ENCODE results near the gene TCERG1L. TPM values are rescaled to one million over a fixed set of nuclear protein-coding genes. Genes with fewer than 3 reads are reported as not detected.

Gene TCERG1L
- polyA plus RNA-seq, 3 donors: not detected

DNA sequence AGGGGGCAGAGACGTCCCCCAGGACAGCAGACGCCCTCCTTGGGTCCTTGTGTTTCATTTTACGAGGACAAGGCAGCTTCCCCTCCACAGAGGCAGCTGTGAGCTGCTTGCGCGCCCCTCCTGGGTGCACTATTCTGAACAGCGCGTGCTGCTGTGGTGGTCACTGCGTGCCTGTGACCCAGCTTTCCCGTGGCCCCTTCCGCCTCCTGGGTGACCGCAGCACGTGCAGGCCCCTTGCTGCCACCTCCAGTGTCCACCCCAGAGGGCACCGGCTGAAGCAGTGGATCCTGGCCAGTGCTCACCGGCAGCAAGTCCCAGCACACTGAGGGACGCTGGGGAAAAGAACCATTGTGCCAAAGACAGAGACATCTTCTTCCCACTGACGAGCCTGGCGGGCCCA is 81.4 kb downstream of the TCERG1L start:
- Mint-ChIP-seq H3K4me1 (no peaks in the 10 kb centered on the region), H3K9me3 (peaks cover 6 to 29% (median 13%) of the 10 kb centered on the region in 7 donors), H3K4me3 (no peak overlapping the region), H3K27me3 (ENCODE audit: low read depth in 3 of 3) (peaks cover 0 to 9% (median 2%) of the 10 kb centered on the region in 3 donors), H3K27ac (no peak overlapping the region), H3K36me3 (no peaks in the 10 kb centered on the region)
- H3K4me2 ChIP-seq (replicated peaks; ENCODE audit: extremely low read depth, low read length, poor library complexity, severe bottlenecking): no peak overlapping the region
- H3K4me1 ChIP-seq (ENCODE audit: control insufficient read depth in 1 of 2, insufficient read depth in 2 of 2, low read length in 2 of 2): no peaks in the 10 kb centered on the region
- 85% methylated on average over 17 of the region's 17 CpGs for WGBS (ENCODE audit: insufficient coverage)
- no peak overlapping the region for H3K9ac ChIP-seq (ENCODE audit: insufficient read depth, low read length, poor library complexity, severe bottlenecking)
- H3K27ac ChIP-seq (ENCODE audit: low read depth in 1 of 2, low read length in 2 of 2): no peak overlapping the region
- TF ChIP-seq, protein P1, sequence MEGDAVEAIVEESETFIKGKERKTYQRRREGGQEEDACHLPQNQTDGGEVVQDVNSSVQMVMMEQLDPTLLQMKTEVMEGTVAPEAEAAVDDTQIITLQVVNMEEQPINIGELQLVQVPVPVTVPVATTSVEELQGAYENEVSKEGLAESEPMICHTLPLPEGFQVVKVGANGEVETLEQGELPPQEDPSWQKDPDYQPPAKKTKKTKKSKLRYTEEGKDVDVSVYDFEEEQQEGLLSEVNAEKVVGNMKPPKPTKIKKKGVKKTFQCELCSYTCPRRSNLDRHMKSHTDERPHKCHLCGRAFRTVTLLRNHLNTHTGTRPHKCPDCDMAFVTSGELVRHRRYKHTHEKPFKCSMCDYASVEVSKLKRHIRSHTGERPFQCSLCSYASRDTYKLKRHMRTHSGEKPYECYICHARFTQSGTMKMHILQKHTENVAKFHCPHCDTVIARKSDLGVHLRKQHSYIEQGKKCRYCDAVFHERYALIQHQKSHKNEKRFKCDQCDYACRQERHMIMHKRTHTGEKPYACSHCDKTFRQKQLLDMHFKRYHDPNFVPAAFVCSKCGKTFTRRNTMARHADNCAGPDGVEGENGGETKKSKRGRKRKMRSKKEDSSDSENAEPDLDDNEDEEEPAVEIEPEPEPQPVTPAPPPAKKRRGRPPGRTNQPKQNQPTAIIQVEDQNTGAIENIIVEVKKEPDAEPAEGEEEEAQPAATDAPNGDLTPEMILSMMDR (IDR thresholded peaks at IDR 0.05): no peak
- no peaks in the 10 kb centered on the region for H3K79me2 ChIP-seq (ENCODE audit: insufficient read depth, low read length)
- peaks cover 0 to 26% of the 10 kb centered on the region in 2 donors for H3K9me3 ChIP-seq (replicated peaks in 1 of 2; ENCODE audit: control insufficient read depth in 1 of 2, insufficient read depth in 1 of 2, low read length in 2 of 2)
- DNase-seq: no peak
- no peak overlapping the region for H2AFZ ChIP-seq (ENCODE audit: insufficient read depth, low read depth, low read length, poor library complexity, severe bottlenecking)
- H3K36me3 ChIP-seq (replicated peaks in 1 of 2; ENCODE audit: control insufficient read depth in 1 of 2, insufficient read depth in 2 of 2, low read length in 2 of 2): no peaks in the 10 kb centered on the region
- intact Hi-C loops (cut with micrococcal nuclease): no loop called here
- no peaks in the 10 kb centered on the region for H3K27me3 ChIP-seq (ENCODE audit: control insufficient read depth in 2 of 2, insufficient read depth in 2 of 2, low read length in 2 of 2)
- no peaks in the 10 kb centered on the region for H4K20me1 ChIP-seq (ENCODE audit: insufficient read depth, low read length)
- H3K4me3 ChIP-seq (replicated peaks in 1 of 3; ENCODE audit: low read depth in 2 of 3, low read length in 3 of 3): no peak overlapping the region

- Mint-ChIP-seq H3K9me3 (peaks cover 0 to 17% (median 3%) of the 10 kb centered on the region in 7 donors), H3K36me3 (no peaks in the 10 kb centered on the region), H3K27me3 (ENCODE audit: low read depth in 3 of 3) (peaks cover 0 to 5% (median 4%) of the 10 kb centered on the region in 3 donors), H3K4me3 (no peak overlapping the region), H3K27ac (no peak overlapping the region), H3K4me1 (no peaks in the 10 kb centered on the region)
- Histone ChIP-seq H3K27ac (ENCODE audit: low read depth in 1 of 2, low read length in 2 of 2) (no peak overlapping the region), H3K36me3 (replicated peaks in 1 of 2; ENCODE audit: control insufficient read depth in 1 of 2, insufficient read depth in 2 of 2, low read length in 2 of 2) (no peaks in the 10 kb centered on the region), H4K20me1 (ENCODE audit: insufficient read depth, low read length) (no peaks in the 10 kb centered on the region), H3K4me3 (replicated peaks in 1 of 3; ENCODE audit: low read depth in 2 of 3, low read length in 3 of 3) (no peak overlapping the region), H3K79me2 (ENCODE audit: insufficient read depth, low read length) (no peaks in the 10 kb centered on the region), H3K27me3 (ENCODE audit: control insufficient read depth in 2 of 2, insufficient read depth in 2 of 2, low read length in 2 of 2) (no peaks in the 10 kb centered on the region), H2AFZ (ENCODE audit: insufficient read depth, low read depth, low read length, poor library complexity, severe bottlenecking) (no peak overlapping the region), H3K4me2 (replicated peaks; ENCODE audit: extremely low read depth, low read length, poor library complexity, severe bottlenecking) (no peak overlapping the region), H3K9me3 (replicated peaks in 1 of 2; ENCODE audit: control insufficient read depth in 1 of 2, insufficient read depth in 1 of 2, low read length in 2 of 2) (peaks cover 0 to 12% of the 10 kb centered on the region in 2 donors), H3K4me1 (ENCODE audit: control insufficient read depth in 1 of 2, insufficient read depth in 2 of 2, low read length in 2 of 2) (no peaks in the 10 kb centered on the region), H3K9ac (ENCODE audit: insufficient read depth, low read length, poor library complexity, severe bottlenecking) (no peak overlapping the region)
- 97% methylated on average over 12 of the region's 16 CpGs for WGBS (ENCODE audit: insufficient coverage)
- intact Hi-C loops (cut with micrococcal nuclease): no loop called here
- no peak for DNase-seq
- TF ChIP-seq, protein P1 (IDR thresholded peaks at IDR 0.05): no peak
Observed at GRCh38 chr10:131227163-131227740, 84.3 kb downstream of the TCERG1L start.
